Osteocyte (in vitro differentiated cells): ENCODE results near the gene ZDHHC5. TPM values are rescaled to one million over a fixed set of nuclear protein-coding genes. Genes with fewer than 3 reads are reported as not detected.

ENCODE experiments used
- DNase-seq: peaks from one replicate; pipeline ENCODE4 v3.0.0; 2021; ENCODE audit warnings: mixed read lengths; ENCODE audit not compliant: unreplicated experiment; ENCODE audit errors: extremely low spot score
- H3K27ac Mint-ChIP-seq: one replicate; pipeline ENCODE4 v1.8.0; 2021; ENCODE audit warnings: mild to moderate bottlenecking, mixed read lengths; ENCODE audit not compliant: unreplicated experiment
- H3K27me3 Mint-ChIP-seq: one replicate; pipeline ENCODE4 v1.8.0; 2021; ENCODE audit warnings: mixed read lengths; ENCODE audit not compliant: unreplicated experiment
- H3K36me3 Mint-ChIP-seq: one replicate; pipeline ENCODE4 v1.8.0; 2021; ENCODE audit warnings: mixed read lengths; ENCODE audit not compliant: unreplicated experiment
- H3K4me1 Mint-ChIP-seq: one replicate; pipeline ENCODE4 v1.8.0; 2021; ENCODE audit warnings: mixed read lengths; ENCODE audit not compliant: unreplicated experiment
- H3K4me3 Mint-ChIP-seq: one replicate; pipeline ENCODE4 v1.8.0; 2021; ENCODE audit warnings: mild to moderate bottlenecking, moderate library complexity, mixed read lengths; ENCODE audit not compliant: unreplicated experiment
- H3K9me3 Mint-ChIP-seq: one replicate; pipeline ENCODE4 v1.8.0; 2021; ENCODE audit warnings: mixed read lengths; ENCODE audit not compliant: unreplicated experiment
- total RNA-seq: library from RNA; stranded (reverse); gene quantifications from 2 replicates; pipeline ENCODE4 v1.2.1, GENCODE V29; 2021
- TF ChIP-seq, protein P1 (sequence below): fragments of 200-600 bp; sonication (generic); IDR thresholded peaks from 2 replicates; pipeline ENCODE4 v1.5.0; 2021; ENCODE audit warnings: antibody characterized with exemption, mild to moderate bottlenecking, moderate library complexity

Gene ZDHHC5
- total RNA-seq, 1 donor from 2014 or later, result 60.5 TPM

DNA sequence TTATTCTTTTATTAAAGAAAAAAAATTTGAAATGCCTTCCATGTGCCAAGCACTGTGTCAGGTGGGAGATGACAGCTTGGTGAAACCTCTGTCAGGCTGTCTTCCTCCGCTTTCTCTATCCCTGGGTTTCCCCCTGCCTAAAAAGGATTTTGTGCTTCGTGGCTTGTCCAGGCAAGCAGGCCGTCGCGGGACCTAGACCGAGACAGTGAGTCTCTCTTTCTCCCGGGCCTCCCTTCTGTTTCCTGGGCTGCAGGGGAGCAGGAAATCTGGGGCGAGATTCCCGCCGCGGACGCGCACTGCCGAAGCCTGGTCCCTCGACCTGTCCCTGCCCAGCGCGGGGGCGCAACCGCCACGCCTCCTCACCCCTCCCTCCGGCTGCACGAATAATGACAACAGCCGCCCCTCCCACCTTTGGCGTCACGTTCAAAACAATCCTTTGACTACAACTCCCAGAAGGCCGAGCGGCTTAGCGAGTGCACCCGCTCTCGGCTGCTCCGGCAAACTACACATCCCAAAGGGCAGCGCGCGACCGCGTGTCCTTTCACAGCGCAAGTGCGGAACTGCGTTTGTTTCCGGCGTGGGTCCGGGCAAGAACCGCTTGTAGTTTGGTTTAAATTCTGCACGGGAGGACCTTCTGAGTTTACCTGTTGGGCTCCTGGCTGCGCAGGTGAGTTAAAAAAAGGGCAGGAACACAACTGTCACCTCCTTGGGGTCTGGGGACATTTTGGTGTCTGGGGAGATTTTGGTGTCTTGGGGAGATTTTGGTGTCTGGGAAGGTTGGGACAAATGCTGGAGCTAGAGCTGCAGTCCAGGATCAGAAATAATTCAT, 10.5 kb upstream of the ZDHHC5 start, which contains the start of gene CLP1:
Gene CLP1 (plus strand): TSS at position 569 of the 829 bp plus-strand sequence. CDS start 1,715 bp downstream, outside the sequence.
- TF ChIP-seq, protein P1, sequence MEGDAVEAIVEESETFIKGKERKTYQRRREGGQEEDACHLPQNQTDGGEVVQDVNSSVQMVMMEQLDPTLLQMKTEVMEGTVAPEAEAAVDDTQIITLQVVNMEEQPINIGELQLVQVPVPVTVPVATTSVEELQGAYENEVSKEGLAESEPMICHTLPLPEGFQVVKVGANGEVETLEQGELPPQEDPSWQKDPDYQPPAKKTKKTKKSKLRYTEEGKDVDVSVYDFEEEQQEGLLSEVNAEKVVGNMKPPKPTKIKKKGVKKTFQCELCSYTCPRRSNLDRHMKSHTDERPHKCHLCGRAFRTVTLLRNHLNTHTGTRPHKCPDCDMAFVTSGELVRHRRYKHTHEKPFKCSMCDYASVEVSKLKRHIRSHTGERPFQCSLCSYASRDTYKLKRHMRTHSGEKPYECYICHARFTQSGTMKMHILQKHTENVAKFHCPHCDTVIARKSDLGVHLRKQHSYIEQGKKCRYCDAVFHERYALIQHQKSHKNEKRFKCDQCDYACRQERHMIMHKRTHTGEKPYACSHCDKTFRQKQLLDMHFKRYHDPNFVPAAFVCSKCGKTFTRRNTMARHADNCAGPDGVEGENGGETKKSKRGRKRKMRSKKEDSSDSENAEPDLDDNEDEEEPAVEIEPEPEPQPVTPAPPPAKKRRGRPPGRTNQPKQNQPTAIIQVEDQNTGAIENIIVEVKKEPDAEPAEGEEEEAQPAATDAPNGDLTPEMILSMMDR, result no peak
- H3K36me3 Mint-ChIP-seq, result peaks cover 11% of the 10 kb centered on the region
- peaks cover 5% of the 10 kb centered on the region for H3K27me3 Mint-ChIP-seq
- DNase-seq, result peak; percentile 99
- peak within 1 kb of the TSS; percentile 98 for H3K4me3 Mint-ChIP-seq
- H3K27ac Mint-ChIP-seq, result peak within 1 kb of the TSS; percentile 91
- H3K9me3 Mint-ChIP-seq, result no peaks in the 10 kb centered on the region
- H3K4me1 Mint-ChIP-seq, result peaks cover 21% of the 10 kb centered on the region

DNA sequence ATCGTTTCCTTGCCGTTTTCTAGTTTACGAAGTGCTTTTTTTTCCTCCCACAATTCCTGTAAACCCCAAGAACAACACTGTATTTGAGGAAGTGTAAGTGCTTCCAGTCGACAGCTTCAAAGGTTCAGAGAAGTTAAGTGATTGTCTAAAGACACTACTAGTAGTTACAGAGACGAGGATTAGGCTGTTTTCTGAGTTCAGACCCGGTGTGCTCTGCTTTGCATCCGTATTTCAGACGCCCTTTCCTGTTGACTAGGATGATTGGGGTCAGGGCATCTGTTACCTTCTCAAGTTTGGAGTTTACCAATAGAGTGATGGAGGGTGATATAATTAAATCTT, 9.9 kb upstream of the ZDHHC5 start:
- H3K9me3 Mint-ChIP-seq, result no peaks in the 10 kb centered on the region
- peaks cover 2% of the 10 kb centered on the region for H3K27me3 Mint-ChIP-seq
- H3K27ac Mint-ChIP-seq, result peak overlapping the region; percentile 91
- peaks cover 16% of the 10 kb centered on the region for H3K4me1 Mint-ChIP-seq
- H3K36me3 Mint-ChIP-seq, result peaks cover 13% of the 10 kb centered on the region
- TF ChIP-seq, protein P1, result no peak
- DNase-seq, result no peak
- H3K4me3 Mint-ChIP-seq, result peak overlapping the region; percentile 98

DNA sequence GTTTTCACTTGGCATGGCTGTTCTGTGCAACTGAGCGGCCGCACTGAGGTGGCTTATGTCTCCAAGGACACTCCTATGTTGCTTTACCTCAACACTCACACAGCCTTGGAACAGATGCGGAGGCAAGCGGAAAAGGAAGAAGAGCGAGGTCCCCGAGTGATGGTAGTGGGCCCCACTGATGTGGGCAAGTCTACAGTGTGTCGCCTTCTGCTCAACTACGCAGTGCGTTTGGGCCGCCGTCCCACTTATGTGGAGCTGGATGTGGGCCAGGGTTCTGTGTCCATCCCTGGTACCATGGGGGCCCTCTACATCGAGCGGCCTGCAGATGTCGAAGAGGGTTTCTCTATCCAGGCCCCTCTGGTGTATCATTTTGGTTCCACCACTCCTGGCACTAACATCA, 8.2 kb upstream of the ZDHHC5 start:
- Mint-ChIP-seq H3K4me1 (peaks cover 14% of the 10 kb centered on the region), H3K36me3 (peaks cover 13% of the 10 kb centered on the region), H3K27ac (no peak overlapping the region), H3K27me3 (no peaks in the 10 kb centered on the region), H3K9me3 (no peaks in the 10 kb centered on the region), H3K4me3 (no peak overlapping the region)
- TF ChIP-seq, protein P1, result no peak
- DNase-seq, result no peak

DNA sequence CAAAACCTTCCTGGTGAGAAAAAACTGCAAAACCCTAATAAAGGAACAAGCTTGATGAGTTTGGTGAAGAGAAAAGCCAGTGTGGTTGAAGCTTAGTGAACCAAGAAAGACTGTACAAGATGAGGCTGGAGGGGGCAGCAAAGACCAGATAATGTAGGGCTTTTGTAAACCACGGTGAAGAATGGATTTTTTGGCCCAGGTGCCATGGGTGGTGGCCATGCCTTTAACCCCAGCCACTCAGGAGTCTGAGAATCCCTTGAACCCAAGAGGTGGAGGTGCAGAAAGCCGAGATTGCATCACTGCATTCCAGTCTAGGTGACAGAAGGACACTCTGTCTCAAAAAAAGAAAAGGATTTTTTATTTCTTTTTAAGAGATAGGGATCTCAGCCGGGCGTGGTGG, 5.0 kb upstream of the ZDHHC5 start:
- no peak overlapping the region for H3K4me3 Mint-ChIP-seq
- peaks cover 13% of the 10 kb centered on the region for H3K36me3 Mint-ChIP-seq
- no peak for DNase-seq
- no peak overlapping the region for H3K27ac Mint-ChIP-seq
- H3K9me3 Mint-ChIP-seq, result no peaks in the 10 kb centered on the region
- peaks cover 16% of the 10 kb centered on the region for H3K4me1 Mint-ChIP-seq
- H3K27me3 Mint-ChIP-seq, result no peaks in the 10 kb centered on the region
- TF ChIP-seq, protein P1, result no peak

DNA sequence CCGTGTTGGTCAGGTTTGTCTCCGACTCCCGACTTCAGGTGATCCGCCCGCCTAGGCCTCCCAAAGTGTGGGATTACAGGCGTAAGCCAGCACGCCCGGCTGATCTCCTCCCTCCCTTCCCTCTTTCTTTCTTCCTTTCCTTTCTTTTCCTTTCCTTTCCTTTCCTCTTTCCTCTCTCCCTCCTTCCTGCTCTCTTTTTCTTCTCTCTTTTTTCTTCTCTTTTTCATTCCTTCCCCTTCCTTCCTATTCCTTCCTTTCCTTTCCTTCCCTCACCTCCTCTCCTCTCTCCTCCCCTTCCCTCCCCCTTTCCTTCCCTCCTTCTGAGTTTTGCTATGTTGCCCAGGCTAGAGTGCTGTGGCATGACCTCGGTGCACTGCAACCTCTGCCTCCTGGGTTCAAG, 3.9 kb upstream of the ZDHHC5 start:
- TF ChIP-seq, protein P1, result no peak
- Mint-ChIP-seq H3K27ac (no peak overlapping the region), H3K27me3 (no peaks in the 10 kb centered on the region)

More for the DNA sequence above, 3.9 kb upstream of the ZDHHC5 start:
- DNase-seq, result no peak
- H3K36me3 Mint-ChIP-seq, result peaks cover 13% of the 10 kb centered on the region
- no peaks in the 10 kb centered on the region for H3K9me3 Mint-ChIP-seq
- H3K4me3 Mint-ChIP-seq, result no peak overlapping the region
- peaks cover 13% of the 10 kb centered on the region for H3K4me1 Mint-ChIP-seq
